Naive thymus-derived CD4-positive, alpha-beta T cell (primary cell): Measurements from ENCODE around the gene TM9SF4. TPM values are rescaled to one million over a fixed set of nuclear protein-coding genes. Genes with fewer than 3 reads are reported as not detected.

Experiments used
- ATAC-seq: fragments of 150-1000 bp; cut with Tn5 transposase; 2 replicates; pipeline ENCODE4 v1.10.0; 2021; ENCODE audit warnings: mild to moderate bottlenecking, moderate library complexity
- CTCF ChIA-PET: fragments of 350-600 bp; sonication (Branson Sonifier 250); formaldehyde crosslinking; loops from one replicate; lab custom pipeline; 2021; ENCODE audit warnings: antibody characterized with exemption; lab: Charles Lee
- POLR2A ChIA-PET: fragments of 350-600 bp; sonication (Branson Sonifier 250); formaldehyde crosslinking; loops from one replicate; lab custom pipeline; 2021; ENCODE audit warnings: antibody characterized with exemption, inconsistent platforms; lab: Charles Lee
- DNase-seq, 9 donors: peaks; one replicate each; pipeline versions ENCODE4 v3.0.0 to v3.0.0-alpha.2; 2020 to 2022; ENCODE audit warnings: mixed read lengths in 1 of 9
- H3K27ac ChIP-seq: one replicate; pipeline ENCODE4 v1.7.0; 2013; ENCODE audit warnings: mild to moderate bottlenecking, low read depth, low read length, moderate library complexity
- H3K27me3 ChIP-seq, 2 donors: one replicate each; pipeline ENCODE4 v1.7.0; 2013; ENCODE audit warnings: low read length in 2 of 2, mild to moderate bottlenecking in 2 of 2, moderate library complexity in 2 of 2; ENCODE audit not compliant: control insufficient read depth in 2 of 2, insufficient read depth in 2 of 2
- H3K36me3 ChIP-seq, 3 experiments: 1 replicate in 2 of 3; 2 replicates in 1 of 3; pipeline ENCODE4 v1.7.0; 2013; ENCODE audit warnings: low read length in 3 of 3, mild to moderate bottlenecking in 3 of 3, moderate library complexity in 1 of 3; ENCODE audit not compliant: insufficient read depth in 3 of 3, control insufficient read depth in 2 of 3
- H3K4me1 ChIP-seq, 2 donors: one replicate each; pipeline ENCODE4 v1.7.0; 2013; ENCODE audit warnings: low read length in 2 of 2, mild to moderate bottlenecking in 2 of 2, moderate library complexity in 1 of 2; ENCODE audit not compliant: control insufficient read depth in 2 of 2, insufficient read depth in 2 of 2
- H3K4me3 ChIP-seq: 2 replicates; pipeline ENCODE4 v1.7.0; 2013; ENCODE audit warnings: mild to moderate bottlenecking, low read length
- H3K9me3 ChIP-seq, 3 experiments: 1 replicate in 2 of 3; 2 replicates in 1 of 3; pipeline ENCODE4 v1.7.0; 2013; ENCODE audit warnings: low read length in 3 of 3; ENCODE audit not compliant: control insufficient read depth in 2 of 3
- H3K27ac Mint-ChIP-seq, 9 donors: one replicate each; pipeline ENCODE4 v1.8.0; 2020 to 2022; ENCODE audit warnings: mixed read lengths in 9 of 9, mild to moderate bottlenecking in 8 of 9, moderate library complexity in 5 of 9, inconsistent platforms in 2 of 9
- H3K27me3 Mint-ChIP-seq, 5 donors: one replicate each; pipeline ENCODE4 v1.8.0; 2021 to 2022; ENCODE audit warnings: mixed read lengths in 5 of 5, mild to moderate bottlenecking in 1 of 5
- H3K36me3 Mint-ChIP-seq, 5 donors: one replicate each; pipeline ENCODE4 v1.8.0; 2020 to 2022; ENCODE audit warnings: mixed read lengths in 5 of 5, mild to moderate bottlenecking in 3 of 5, inconsistent platforms in 1 of 5
- H3K4me1 Mint-ChIP-seq, 7 donors: one replicate each; pipeline ENCODE4 v1.8.0; 2020 to 2022; ENCODE audit warnings: mixed read lengths in 7 of 7, mild to moderate bottlenecking in 3 of 7, inconsistent platforms in 1 of 7
- H3K4me3 Mint-ChIP-seq, 10 donors: one replicate each; pipeline ENCODE4 v1.8.0; 2020 to 2022; ENCODE audit warnings: mild to moderate bottlenecking in 10 of 10, mixed read lengths in 10 of 10, moderate library complexity in 6 of 10, inconsistent platforms in 2 of 10
- H3K9me3 Mint-ChIP-seq, 11 donors: one replicate each; pipeline ENCODE4 v1.8.0; 2020 to 2022; ENCODE audit warnings: mixed read lengths in 11 of 11, mild to moderate bottlenecking in 4 of 11, inconsistent platforms in 1 of 11, moderate library complexity in 1 of 11
- intact Hi-C, 2 donors: fragments of 100-400 bp; cut with micrococcal nuclease; formaldehyde crosslinking; loops; one replicate each; pipeline ENCODE4 v1.15.1; 2023
- polyA plus RNA-seq, 2 donors: library from polyadenylated mRNA; unstranded; fragments of 300-500 nt; fragmentation: Illumina TruSeq; gene quantifications; one replicate each; pipeline ENCODE4 v1.2.3, GENCODE V29; 2021
- total RNA-seq, 6 experiments: library from RNA in 5 of 6; stranded (reverse) in 5 of 6; gene quantifications; 1 replicate in 5 of 6; 2 replicates in 1 of 6; pipeline ENCODE4 v1.2.3 and lab custom pipeline; 2021 to 2026

Gene TM9SF4
- total and polyA plus RNA-seq, 7 experiments from 2014 or later, result 31.2 to 61.0 (median 41.5) TPM

- DNase-seq, result no peak
- no peaks in the 10 kb centered on the region for H3K27me3 Mint-ChIP-seq
- H3K36me3 Mint-ChIP-seq, result peaks cover 0 to 9% (median 3%) of the 10 kb centered on the region in 5 donors
- intact Hi-C loops, result loop anchor here in 1 of 2 donors (10.0 kb wide), 1 partner anchor 530 kb away; no protein-coding TSS in a partner anchor
- Histone ChIP-seq H3K4me1 (peaks cover 29 to 35% of the 10 kb centered on the region in 2 donors), H3K4me3 (no peak overlapping the region), H3K27ac (peak overlapping the region; percentile 91), H3K36me3 (peaks cover 8 to 27% (median 13%) of the 10 kb centered on the region in 3 experiments), H3K9me3 (no peaks in the 10 kb centered on the region), H3K27me3 (no peaks in the 10 kb centered on the region)
- peak overlapping the region; percentile 90 to 100 (median 96) for H3K4me3 Mint-ChIP-seq
- peaks cover 0 to 2% (median 0%) of the 10 kb centered on the region in 11 donors for H3K9me3 Mint-ChIP-seq
- ChIA-PET CTCF (no interaction called here), POLR2A (interaction anchor here (0.6 kb wide), 1 partner anchor 154 kb away, joined by 5 read pairs; no protein-coding TSS in a partner anchor)
- peak overlapping the region; percentile 61 to 95 (median 91) for H3K27ac Mint-ChIP-seq
- ATAC-seq, result no peak
- H3K4me1 Mint-ChIP-seq, result peaks cover 67 to 82% (median 75%) of the 10 kb centered on the region in 7 donors
Observed at GRCh38 chr20:32205110-32205842, 95.8 kb downstream of the TM9SF4 start.

GRCh38 chr20:32205843-32206759 is 96.6 kb downstream of the TM9SF4 start:
- no peak for ATAC-seq
- H3K27me3 ChIP-seq, result no peaks in the 10 kb centered on the region
- intact Hi-C loops, result loop anchor here in 1 of 2 donors (2.0 to 10.0 kb wide), 4 partner anchors 43 to 529 kb away; partner anchors contain the start of gene PDRG1
- ChIA-PET CTCF (no interaction called here), POLR2A (interaction anchor here (0.6 kb wide), 1 partner anchor 154 kb away, joined by 5 read pairs; no protein-coding TSS in a partner anchor)
- peaks cover 0 to 10% (median 3%) of the 10 kb centered on the region in 5 donors for H3K36me3 Mint-ChIP-seq
- H3K9me3 Mint-ChIP-seq, result peaks cover 0 to 2% (median 0%) of the 10 kb centered on the region in 11 donors
- peaks cover 8 to 24% (median 9%) of the 10 kb centered on the region in 3 experiments for H3K36me3 ChIP-seq
- H3K27ac ChIP-seq, result peak overlapping the region; percentile 91
- peaks cover 71 to 86% (median 80%) of the 10 kb centered on the region in 7 donors for H3K4me1 Mint-ChIP-seq
- no peaks in the 10 kb centered on the region for H3K9me3 ChIP-seq
- H3K4me3 Mint-ChIP-seq, result peak overlapping the region; percentile 90 to 100 (median 96)
- no peak for DNase-seq
- H3K4me3 ChIP-seq, result peak overlapping the region; percentile 94
- H3K4me1 ChIP-seq, result peaks cover 29 to 35% of the 10 kb centered on the region in 2 donors
- H3K27ac Mint-ChIP-seq, result peak overlapping the region; percentile 89 to 95 (median 92)
- H3K27me3 Mint-ChIP-seq, result no peaks in the 10 kb centered on the region

DNA sequence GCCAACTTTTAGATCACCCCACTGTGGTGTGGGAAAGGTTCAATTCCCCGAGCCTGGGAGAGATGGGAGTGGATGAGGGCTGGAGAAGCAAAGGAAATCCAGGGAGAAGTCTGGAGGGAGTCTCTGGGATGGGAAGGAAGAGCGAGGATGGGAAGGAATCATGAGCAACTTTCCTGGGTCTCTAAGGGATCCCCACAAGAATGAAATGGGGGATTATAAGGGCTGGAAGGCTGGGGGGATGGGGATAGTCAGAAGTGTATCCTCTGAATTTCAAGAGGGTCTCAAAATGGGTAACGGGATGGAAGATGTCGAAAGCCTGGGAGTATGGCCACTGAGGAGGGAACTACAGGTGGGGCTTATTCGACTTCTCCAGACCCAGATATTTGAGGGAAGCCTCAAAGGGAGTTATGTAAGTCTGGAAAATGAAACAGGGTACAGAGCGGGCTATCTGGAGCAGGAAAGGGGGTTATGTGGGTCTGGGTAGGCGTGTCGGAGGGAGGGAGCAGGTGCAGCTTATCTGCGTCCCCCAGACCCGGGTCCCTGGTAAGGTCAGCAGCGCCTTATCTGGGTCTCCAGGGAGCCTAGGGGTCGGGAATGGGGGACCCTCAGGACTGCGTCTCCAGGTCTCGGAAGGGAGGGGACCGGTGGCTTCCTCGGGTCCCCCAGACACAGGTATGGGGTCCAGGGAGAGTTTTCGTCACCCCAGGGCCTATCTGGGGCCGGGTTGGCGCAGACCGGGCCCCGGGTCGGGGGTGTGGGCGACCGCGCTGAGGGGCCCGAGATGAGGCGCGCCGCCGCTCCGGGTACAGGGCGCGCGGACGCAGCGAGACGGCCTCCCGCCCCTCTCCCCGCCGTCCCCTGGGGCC is 97.5 kb downstream of the TM9SF4 start:
- ATAC-seq, result peak; percentile 1
- CTCF ChIA-PET, result no interaction called here
- POLR2A ChIA-PET, result no interaction called here
- peak in 2 of 9 donors; percentile 7 to 17 for DNase-seq
- Histone ChIP-seq H3K9me3 (no peaks in the 10 kb centered on the region), H3K4me1 (peaks cover 29 to 35% of the 10 kb centered on the region in 2 donors), H3K36me3 (peaks cover 3 to 22% (median 3%) of the 10 kb centered on the region in 3 experiments), H3K27ac (peak overlapping the region; percentile 91), H3K27me3 (no peaks in the 10 kb centered on the region), H3K4me3 (peak overlapping the region; percentile 94)
- H3K36me3 Mint-ChIP-seq, result peaks cover 3 to 13% (median 6%) of the 10 kb centered on the region in 5 donors
- H3K9me3 Mint-ChIP-seq, result peaks cover 0 to 2% (median 0%) of the 10 kb centered on the region in 11 donors
- peak overlapping the region; percentile 90 to 100 (median 96) for H3K4me3 Mint-ChIP-seq
- H3K4me1 Mint-ChIP-seq, result peaks cover 72 to 91% (median 85%) of the 10 kb centered on the region in 7 donors
- peak overlapping the region; percentile 89 to 95 (median 92) for H3K27ac Mint-ChIP-seq
- H3K27me3 Mint-ChIP-seq, result no peaks in the 10 kb centered on the region
- intact Hi-C loops, result loop anchor here (1.0 to 10.0 kb wide), 12 partner anchors 18 to 528 kb away; partner anchors contain the start of genes ASXL1 (in 2 of the 2), KIF3B (in 2 of the 2), PDRG1 (in 1 of the 2) and TM9SF4 (in 1 of the 2)

DNA sequence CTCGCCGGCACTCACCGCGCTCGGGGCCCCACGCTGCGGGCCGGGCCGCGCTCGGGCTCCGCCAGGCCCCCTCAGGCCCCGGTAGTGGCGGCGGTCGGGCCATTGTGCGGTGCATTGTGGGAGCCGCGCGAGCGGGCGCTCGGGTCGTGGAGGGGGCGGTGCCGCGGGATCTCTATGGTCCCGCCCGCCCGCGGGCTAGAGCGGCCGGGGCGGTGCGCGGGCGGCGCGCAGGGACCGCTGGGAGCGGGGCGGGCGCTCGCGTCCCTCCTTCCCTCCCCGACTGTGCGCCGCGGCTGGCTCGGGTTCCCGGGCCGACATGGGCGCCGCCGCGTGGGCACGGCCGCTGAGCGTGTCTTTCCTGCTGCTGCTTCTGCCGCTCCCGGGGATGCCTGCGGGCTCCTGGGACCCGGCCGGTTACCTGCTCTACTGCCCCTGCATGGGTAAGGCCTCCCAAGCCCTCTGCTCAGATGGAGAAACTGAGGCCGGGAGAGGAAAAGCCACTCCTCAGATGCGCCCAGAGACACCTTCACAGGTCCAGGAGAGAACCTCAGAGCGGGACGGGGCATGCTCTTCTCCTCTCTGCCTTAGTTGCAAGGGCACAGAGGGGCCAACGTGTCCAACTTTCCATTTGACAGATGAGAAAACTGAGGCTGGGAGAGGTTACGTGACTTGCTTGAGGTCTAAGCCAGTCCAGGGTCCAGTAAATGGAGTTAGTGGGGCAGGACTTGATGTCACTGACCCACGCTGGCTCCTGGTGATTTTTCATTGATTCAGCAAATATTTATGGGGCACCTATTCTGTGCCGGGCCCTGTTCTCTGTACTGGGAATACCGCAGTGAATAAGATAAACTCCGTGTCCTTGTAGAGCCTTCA is 98.3 kb downstream of the TM9SF4 start, which contains the start of the genes PLAGL2 and POFUT1:
TSS of gene PLAGL2 (minus strand) at position 118 of the 873 bp plus-strand sequence. CDS start 5,565 bp downstream, outside the sequence.
TSS of gene POFUT1 (plus strand) at position 255 of the 873 bp plus-strand sequence. CDS start at position 317, 62 bp downstream.
- CTCF ChIA-PET, result no interaction called here
- peak; percentile 99 for ATAC-seq
- peak within 1 kb of the TSS; percentile 90 to 100 (median 96) for H3K4me3 Mint-ChIP-seq
- H3K4me1 Mint-ChIP-seq, result peaks cover 66 to 83% (median 77%) of the 10 kb centered on the region in 7 donors
- Histone ChIP-seq H3K27me3 (no peaks in the 10 kb centered on the region), H3K27ac (peak within 1 kb of the TSS; percentile 91), H3K9me3 (no peaks in the 10 kb centered on the region), H3K36me3 (peaks cover 0 to 23% (median 8%) of the 10 kb centered on the region in 3 experiments), H3K4me3 (peak within 1 kb of the TSS; percentile 94), H3K4me1 (peaks cover 23 to 35% of the 10 kb centered on the region in 2 donors)
- intact Hi-C loops, result loop anchor here (1.0 to 10.0 kb wide), 12 partner anchors 19 to 527 kb away; partner anchors contain the start of genes ASXL1 (in 2 of the 2), KIF3B (in 2 of the 2), PDRG1 (in 1 of the 2) and TM9SF4 (in 1 of the 2)
- peak; percentile 82 to 96 (median 88) for DNase-seq
- POLR2A ChIA-PET, result no interaction called here
- no peaks in the 10 kb centered on the region for H3K27me3 Mint-ChIP-seq
- peaks cover 0 to 2% (median 0%) of the 10 kb centered on the region in 11 donors for H3K9me3 Mint-ChIP-seq
- H3K36me3 Mint-ChIP-seq, result peaks cover 3 to 14% (median 10%) of the 10 kb centered on the region in 5 donors
- peak within 1 kb of the TSS; percentile 89 to 95 (median 92) for H3K27ac Mint-ChIP-seq
